KOPT-K1 (cell line): ENCODE results near the gene PRKCH.

Experiments used
- H3K27ac ChIP-seq: fragments of 200-600 bp; sonication (generic); 2 replicates; pipeline ENCODE4 v1.5.1; 2016; ENCODE audit warnings: antibody characterized with exemption, mild to moderate bottlenecking, low read depth, low read length; ENCODE audit not compliant: poor library complexity, severe bottlenecking
- H3K36me3 ChIP-seq: fragments of 200-600 bp; sonication (generic); 2 replicates; pipeline ENCODE4 v1.5.1; 2017; ENCODE audit warnings: antibody characterized with exemption, mild to moderate bottlenecking, low read length, moderate library complexity; ENCODE audit not compliant: insufficient read depth
- H3K9me3 ChIP-seq: fragments of 200-600 bp; sonication (generic); 2 replicates; pipeline ENCODE4 v1.5.1; 2017; ENCODE audit warnings: antibody characterized with exemption, low read length, mild to moderate bottlenecking; ENCODE audit not compliant: insufficient read depth, poor library complexity, severe bottlenecking

The PRKCH gene

GRCh38 chr14:61581955-61582615 is 260.7 kb downstream of the PRKCH start:
- Histone ChIP-seq H3K9me3 (no peaks in the 10 kb centered on the region), H3K36me3 (no peaks in the 10 kb centered on the region), H3K27ac (no peak overlapping the region)

DNA sequence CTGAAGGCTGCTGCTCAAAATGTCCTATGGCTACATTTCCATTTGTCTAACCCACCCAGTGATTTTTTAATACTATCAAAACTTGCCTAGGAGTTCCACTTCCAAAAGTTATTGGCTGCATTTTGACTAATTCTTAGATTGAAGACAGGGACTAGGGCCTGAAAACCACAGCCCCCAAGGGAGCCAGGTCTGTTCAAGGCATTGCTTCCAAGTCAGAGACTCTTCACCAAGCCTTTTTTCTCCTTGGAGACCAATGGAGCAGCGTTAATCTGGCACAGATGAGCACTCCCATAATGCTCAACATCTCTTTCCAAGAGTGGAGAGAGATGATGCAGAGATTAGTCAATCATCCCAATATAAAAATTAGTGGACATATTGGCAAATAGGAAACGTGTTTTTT is 261.4 kb downstream of the PRKCH start:
- Histone ChIP-seq H3K27ac (no peak overlapping the region), H3K9me3 (no peaks in the 10 kb centered on the region), H3K36me3 (no peaks in the 10 kb centered on the region)

- no peaks in the 10 kb centered on the region for H3K9me3 ChIP-seq
- no peaks in the 10 kb centered on the region for H3K36me3 ChIP-seq
- no peak overlapping the region for H3K27ac ChIP-seq
These were observed 263.0 kb downstream of the PRKCH start for GRCh38 chr14:61584331-61584741.

GRCh38 chr14:61585598-61586543 is 264.5 kb downstream of the PRKCH start:
- no peaks in the 10 kb centered on the region for H3K9me3 ChIP-seq
- no peak overlapping the region for H3K27ac ChIP-seq
- no peaks in the 10 kb centered on the region for H3K36me3 ChIP-seq

GRCh38 chr14:61586544-61587055 is 265.2 kb downstream of the PRKCH start:
- H3K9me3 ChIP-seq = no peaks in the 10 kb centered on the region
- H3K27ac ChIP-seq = no peak overlapping the region
- no peaks in the 10 kb centered on the region for H3K36me3 ChIP-seq

GRCh38 chr14:61587081-61587713 is 265.8 kb downstream of the PRKCH start:
- no peaks in the 10 kb centered on the region for H3K9me3 ChIP-seq
- H3K27ac ChIP-seq = no peak overlapping the region

DNA sequence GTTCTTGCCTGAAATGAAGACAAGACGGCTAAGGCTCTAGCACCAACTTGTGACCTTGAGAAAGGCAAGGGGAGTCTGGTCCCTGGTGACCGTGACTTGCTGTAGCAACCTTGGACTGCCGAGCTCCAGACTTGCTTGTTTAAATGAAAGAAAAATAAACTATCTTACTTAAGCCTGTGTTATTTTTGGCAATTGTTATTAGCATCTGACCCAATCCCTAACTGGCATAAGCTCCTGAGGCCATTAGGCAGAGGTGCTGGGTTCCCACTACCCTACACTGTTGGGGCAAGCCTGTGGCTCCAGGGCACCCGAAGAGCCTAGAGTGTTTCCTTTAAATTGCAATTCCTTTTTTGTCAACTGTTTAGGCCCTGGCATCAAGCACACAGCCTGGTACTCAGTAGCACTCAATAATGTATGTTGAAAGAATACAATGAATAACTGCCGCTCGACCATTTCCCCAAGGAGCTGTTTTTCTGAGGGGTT is 267.1 kb downstream of the PRKCH start:
- Histone ChIP-seq H3K9me3 (no peaks in the 10 kb centered on the region), H3K36me3 (no peaks in the 10 kb centered on the region), H3K27ac (no peak overlapping the region)

More at GRCh38 chr14:61587081-61587713, 265.8 kb downstream of the PRKCH start:
- H3K36me3 ChIP-seq = no peaks in the 10 kb centered on the region

DNA sequence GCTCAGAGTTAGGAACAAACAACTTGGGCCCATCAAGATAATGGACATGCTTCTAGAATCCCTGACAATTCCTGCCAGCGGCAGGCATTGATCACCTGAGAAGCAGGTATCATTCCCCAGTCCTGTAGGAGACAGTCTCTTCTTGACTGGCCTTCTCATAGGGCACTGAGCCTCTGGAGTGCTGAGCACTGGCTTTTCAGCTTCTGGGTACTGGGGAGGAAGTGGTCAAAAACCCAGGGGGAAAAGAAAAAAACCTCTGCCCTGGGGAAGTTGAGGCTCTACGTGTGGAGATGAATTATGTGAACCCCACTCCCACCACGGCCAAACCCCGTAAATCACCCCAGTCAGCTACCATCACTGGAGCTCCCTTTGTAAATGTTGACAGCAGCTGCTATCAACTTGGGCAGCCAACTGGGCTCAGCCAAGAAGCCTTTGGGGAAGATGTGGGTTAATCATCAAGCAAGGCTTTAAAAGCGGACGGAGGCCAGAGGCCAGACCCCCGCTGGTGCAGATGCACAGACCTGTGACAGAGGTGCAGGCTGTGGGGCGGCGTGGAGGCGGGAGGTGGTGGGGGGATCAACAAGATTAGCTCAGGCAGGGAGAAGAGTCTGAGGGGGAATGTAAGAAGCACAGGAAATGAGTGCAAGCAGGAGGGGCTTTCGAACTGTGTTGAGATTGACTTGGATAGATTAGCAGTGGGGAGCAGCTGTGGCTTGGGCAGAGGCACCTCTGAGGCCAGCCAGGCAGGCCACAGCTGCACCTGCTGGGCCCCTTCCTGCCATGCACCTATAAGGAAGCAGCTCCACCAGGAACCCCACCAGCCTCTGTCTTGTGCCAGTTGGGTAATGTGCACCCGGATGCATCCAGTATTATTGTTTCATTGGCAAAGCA is 268.6 kb downstream of the PRKCH start:
- H3K36me3 ChIP-seq = no peaks in the 10 kb centered on the region
- H3K27ac ChIP-seq = no peak overlapping the region
- no peaks in the 10 kb centered on the region for H3K9me3 ChIP-seq

DNA sequence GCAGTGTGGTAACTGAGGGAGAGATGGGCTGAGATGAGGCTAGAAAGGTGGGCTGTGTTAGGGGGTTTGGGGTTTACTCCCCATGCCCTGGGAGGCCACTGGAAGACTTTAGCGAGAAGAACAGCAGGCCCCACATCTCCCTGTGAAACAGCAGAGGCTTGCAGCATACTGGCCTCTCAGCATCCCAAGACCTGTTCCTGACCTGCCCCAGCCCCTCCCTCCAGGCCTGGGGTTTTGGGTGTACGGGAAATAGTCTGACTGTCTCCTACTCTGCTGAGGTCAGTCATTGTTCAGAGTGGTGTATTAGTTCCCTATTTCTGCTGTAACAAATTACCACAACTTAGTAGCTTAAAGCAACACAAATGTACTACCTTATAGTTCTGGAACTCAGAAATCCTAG is 270.5 kb downstream of the PRKCH start:
- no peaks in the 10 kb centered on the region for H3K36me3 ChIP-seq
- no peaks in the 10 kb centered on the region for H3K9me3 ChIP-seq
- H3K27ac ChIP-seq = no peak overlapping the region

DNA sequence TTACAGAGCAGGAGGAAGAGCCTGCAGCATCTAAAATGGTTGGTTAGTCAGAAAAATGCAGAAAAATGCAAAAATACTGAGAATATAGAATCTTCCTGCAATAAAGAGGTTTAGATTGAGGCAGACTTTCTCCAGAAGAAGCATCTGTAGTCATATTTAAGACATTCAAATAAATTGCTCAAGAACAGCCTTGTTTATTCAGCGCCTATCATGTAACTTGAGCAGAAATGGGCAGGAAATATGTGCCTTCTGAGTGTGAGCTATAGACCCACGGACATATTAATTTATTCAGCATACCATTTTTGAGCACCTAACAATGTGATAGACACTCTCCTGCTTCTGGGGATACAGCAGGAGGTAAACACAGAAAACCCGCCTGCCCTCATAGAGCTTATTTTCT is 272.0 kb downstream of the PRKCH start:
- no peaks in the 10 kb centered on the region for H3K36me3 ChIP-seq
- no peaks in the 10 kb centered on the region for H3K9me3 ChIP-seq
- no peak overlapping the region for H3K27ac ChIP-seq

DNA sequence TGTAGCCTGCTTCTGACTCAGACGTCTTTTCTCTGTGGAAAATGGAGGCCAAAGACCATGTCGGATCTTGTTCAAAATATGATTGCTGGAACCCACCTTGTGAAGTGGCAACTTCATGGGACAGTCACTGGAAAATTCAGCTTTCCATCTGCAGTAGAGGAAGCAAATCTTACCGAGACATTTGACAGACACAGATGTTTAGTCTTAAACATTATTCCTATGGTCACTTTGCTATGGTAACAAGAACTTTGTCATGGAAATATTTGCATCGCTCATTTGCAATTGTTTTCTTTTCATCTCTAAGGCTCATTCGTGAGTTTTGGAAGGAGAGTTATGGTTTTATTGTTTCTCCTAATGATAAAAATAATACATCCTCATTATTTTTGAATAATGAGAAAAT is 275.6 kb downstream of the PRKCH start:
- Histone ChIP-seq H3K9me3 (no peaks in the 10 kb centered on the region), H3K27ac (no peak overlapping the region), H3K36me3 (no peaks in the 10 kb centered on the region)

DNA sequence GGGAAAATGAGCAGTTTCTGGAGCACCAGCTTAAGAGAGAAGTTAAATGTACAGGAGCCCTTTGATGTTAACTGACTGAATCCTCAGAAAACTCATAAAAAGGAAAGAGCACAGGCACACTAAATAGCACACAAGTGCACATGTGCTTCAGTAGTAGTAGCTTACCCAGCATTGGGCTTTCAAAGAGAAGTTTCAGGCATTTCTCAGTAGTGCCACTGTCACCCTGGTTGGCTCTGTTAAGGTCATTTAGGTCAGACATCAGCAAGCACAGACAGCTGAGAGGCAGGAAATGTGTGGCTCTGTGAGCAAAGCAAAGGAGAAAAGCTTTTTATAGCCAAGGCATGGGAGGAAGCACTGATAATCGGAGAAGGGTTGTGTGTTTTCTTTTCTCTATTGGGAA is 277.6 kb downstream of the PRKCH start:
- no peaks in the 10 kb centered on the region for H3K36me3 ChIP-seq
- no peak overlapping the region for H3K27ac ChIP-seq
- no peaks in the 10 kb centered on the region for H3K9me3 ChIP-seq

DNA sequence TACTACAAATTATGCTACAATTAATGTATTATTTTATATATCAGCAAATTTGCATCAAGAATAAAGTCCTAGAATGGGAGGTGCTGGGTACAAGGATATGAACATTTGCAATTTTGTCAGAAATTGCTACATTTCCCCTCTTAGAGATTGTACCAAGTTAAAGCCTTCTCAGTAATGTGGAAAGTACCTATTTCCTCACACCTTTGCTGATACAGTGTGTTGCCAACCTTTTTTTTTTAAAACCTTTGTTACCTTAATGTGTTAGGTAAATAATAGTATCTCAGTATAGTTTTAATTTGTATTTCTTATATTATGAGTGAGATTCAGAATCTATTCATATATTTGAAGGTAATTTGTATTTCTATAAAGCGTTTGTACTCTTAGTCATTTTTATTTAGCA is 278.6 kb downstream of the PRKCH start:
- Histone ChIP-seq H3K9me3 (no peaks in the 10 kb centered on the region), H3K27ac (no peak overlapping the region), H3K36me3 (no peaks in the 10 kb centered on the region)
